Type B pancreatic cell (in vitro differentiated cells): ENCODE measurements around the gene BHLHE41. TPM values are rescaled to one million over a fixed set of nuclear protein-coding genes. Genes with fewer than 3 reads are reported as not detected.

Source experiments
- DNase-seq: peaks from one replicate; pipeline ENCODE4 v3.0.0; 2021; ENCODE audit warnings: mixed read lengths; ENCODE audit not compliant: unreplicated experiment; ENCODE audit errors: extremely low spot score
- H3K27ac Mint-ChIP-seq: 2 replicates; pipeline ENCODE4 v1.8.0; 2021; ENCODE audit warnings: mild to moderate bottlenecking, mixed read lengths
- H3K27me3 Mint-ChIP-seq: 2 replicates; pipeline ENCODE4 v1.8.0; 2021; ENCODE audit warnings: mixed read lengths
- H3K36me3 Mint-ChIP-seq: 2 replicates; pipeline ENCODE4 v1.8.0; 2021; ENCODE audit warnings: mixed read lengths
- H3K4me1 Mint-ChIP-seq: one replicate; pipeline ENCODE4 v1.8.0; 2021; ENCODE audit warnings: mixed read lengths; ENCODE audit not compliant: unreplicated experiment
- H3K4me3 Mint-ChIP-seq: 2 replicates; pipeline ENCODE4 v1.8.0; 2021; ENCODE audit warnings: mild to moderate bottlenecking, mixed read lengths
- H3K9me3 Mint-ChIP-seq: 2 replicates; pipeline ENCODE4 v1.8.0; 2021; ENCODE audit warnings: mixed read lengths
- CTCF ChIP-seq: fragments of 200-600 bp; sonication (generic); conservative IDR thresholded peaks from 2 replicates; pipeline ENCODE4 v1.5.0; 2021; ENCODE audit warnings: antibody characterized with exemption, mild to moderate bottlenecking
- total RNA-seq: library from RNA; stranded (reverse); gene quantifications from 2 replicates; pipeline ENCODE4 v1.2.1, GENCODE V29; 2021; ENCODE audit warnings: low replicate concordance

Gene BHLHE41
- total RNA-seq, 1 donor from 2014 or later: 12.5 TPM

GRCh38 chr12:26116829-26117715, 7.8 kb downstream of the BHLHE41 start:
- Mint-ChIP-seq H3K9me3 (no peaks in the 10 kb centered on the region), H3K27me3 (peaks cover 59% of the 10 kb centered on the region)

GRCh38 chr12:26114720-26115401, 10.0 kb downstream of the BHLHE41 start:
- Mint-ChIP-seq H3K27ac (peak overlapping the region; percentile 94), H3K9me3 (no peaks in the 10 kb centered on the region), H3K4me3 (peak overlapping the region; percentile 84), H3K27me3 (peaks cover 51% of the 10 kb centered on the region), H3K36me3 (no peaks in the 10 kb centered on the region), H3K4me1 (peaks cover 17% of the 10 kb centered on the region)
- TF ChIP-seq CTCF: no peak
- DNase-seq: no peak

More at GRCh38 chr12:26116829-26117715, 7.8 kb downstream of the BHLHE41 start:
- no peak for DNase-seq
- no peak for TF ChIP-seq CTCF
- peaks cover 4% of the 10 kb centered on the region for H3K36me3 Mint-ChIP-seq
- peak overlapping the region; percentile 7 for H3K4me3 Mint-ChIP-seq
- peaks cover 12% of the 10 kb centered on the region for H3K4me1 Mint-ChIP-seq
- peak overlapping the region; percentile 60 for H3K27ac Mint-ChIP-seq

- no peaks in the 10 kb centered on the region for H3K36me3 Mint-ChIP-seq
- H3K27me3 Mint-ChIP-seq: peaks cover 49% of the 10 kb centered on the region
- peak; percentile 65 for TF ChIP-seq CTCF
- no peaks in the 10 kb centered on the region for H3K9me3 Mint-ChIP-seq
- DNase-seq: peak; percentile 90
- peak overlapping the region; percentile 94 for H3K27ac Mint-ChIP-seq
- H3K4me3 Mint-ChIP-seq: peak overlapping the region; percentile 89
- peaks cover 24% of the 10 kb centered on the region for H3K4me1 Mint-ChIP-seq
Measured at GRCh38 chr12:26113853-26114719, 10.8 kb downstream of the BHLHE41 start.

- no peak for TF ChIP-seq CTCF
- Mint-ChIP-seq H3K36me3 (no peaks in the 10 kb centered on the region), H3K27me3 (peaks cover 46% of the 10 kb centered on the region), H3K4me1 (peaks cover 24% of the 10 kb centered on the region), H3K4me3 (peak overlapping the region; percentile 89), H3K27ac (peak overlapping the region; percentile 94), H3K9me3 (no peaks in the 10 kb centered on the region)
- DNase-seq: no peak
Measured at GRCh38 chr12:26113181-26113654, 11.6 kb downstream of the BHLHE41 start.

GRCh38 chr12:26112703-26113147, 12.1 kb downstream of the BHLHE41 start:
- H3K27ac Mint-ChIP-seq: peak overlapping the region; percentile 94
- no peaks in the 10 kb centered on the region for H3K36me3 Mint-ChIP-seq
- no peaks in the 10 kb centered on the region for H3K9me3 Mint-ChIP-seq
- H3K4me1 Mint-ChIP-seq: peaks cover 24% of the 10 kb centered on the region
- peak overlapping the region; percentile 89 for H3K4me3 Mint-ChIP-seq
- TF ChIP-seq CTCF: no peak
- H3K27me3 Mint-ChIP-seq: peaks cover 44% of the 10 kb centered on the region
- no peak for DNase-seq
